DMS114 treated with DMSO at 0.1 percent for 48 hours (cell line): ENCODE data around the gene TMEM184A.
"Not testable (repeated sequence)": the region's sequence is repeated elsewhere in the genome, so short reads cannot be mapped to it uniquely, and the experiment has no call there.

Experiments used
- DNase-seq: peaks from one replicate; lab custom pipeline; 2025; ENCODE audit not compliant: unreplicated experiment; lab: John Stamatoyannopoulos, UW

The TMEM184A gene

GRCh38 chr7:1590887-1591286 is 34.9 kb upstream of the TMEM184A start:
- no peak for DNase-seq

GRCh38 chr7:1590476-1590875 is 34.5 kb upstream of the TMEM184A start:
- DNase-seq = no peak

- DNase-seq = no peak
These were observed 33.0 kb upstream of the TMEM184A start for GRCh38 chr7:1588978-1589377.

- no peak for DNase-seq
These were observed 31.7 kb upstream of the TMEM184A start for GRCh38 chr7:1587738-1588137.

- DNase-seq = no peak
These were observed 31.1 kb upstream of the TMEM184A start for GRCh38 chr7:1586827-1587705.

GRCh38 chr7:1586126-1586826 is 30.3 kb upstream of the TMEM184A start:
- no peak for DNase-seq

- DNase-seq = no peak
These were observed 29.4 kb upstream of the TMEM184A start for GRCh38 chr7:1585142-1585981.

GRCh38 chr7:1584700-1585099 is 28.7 kb upstream of the TMEM184A start:
- DNase-seq = no peak

GRCh38 chr7:1583241-1583930 is 27.4 kb upstream of the TMEM184A start:
- not testable (repeated sequence) for DNase-seq

GRCh38 chr7:1580422-1581030 is 24.5 kb upstream of the TMEM184A start:
- DNase-seq = no peak

- peak; percentile 44 for DNase-seq
These were observed 23.7 kb upstream of the TMEM184A start for GRCh38 chr7:1579481-1580421.

GRCh38 chr7:1578513-1578912 is 22.5 kb upstream of the TMEM184A start:
- DNase-seq = no peak

GRCh38 chr7:1576521-1577253 is 20.7 kb upstream of the TMEM184A start:
- DNase-seq = no peak

- no peak for DNase-seq
These were observed 19.8 kb upstream of the TMEM184A start for GRCh38 chr7:1575809-1576208.

GRCh38 chr7:1572111-1572822 is 16.3 kb upstream of the TMEM184A start:
- no peak for DNase-seq

- DNase-seq = peak; percentile 68
These were observed 14.0 kb upstream of the TMEM184A start, which contains the start of gene PSMG3 for GRCh38 chr7:1569833-1570632. TSS of gene PSMG3 (minus strand) at chr7:1570032. CDS start at chr7:1569339, 693 bp downstream.

GRCh38 chr7:1569440-1569832 is 13.4 kb upstream of the TMEM184A start:
- no peak for DNase-seq
